GM19025 (cell line): Measurements from ENCODE around the gene EDDM3A.
"Not testable (repeated sequence)": the region's sequence is repeated elsewhere in the genome, so short reads cannot be mapped to it uniquely, and the experiment has no call there.

Source experiments
- ATAC-seq: cut with Tn5 transposase; IDR thresholded peaks from one replicate; pipeline ENCODE4 v1.9.1; 2021; ENCODE audit warnings: mild to moderate bottlenecking, low read depth, moderate library complexity; ENCODE audit not compliant: unreplicated experiment

EDDM3A gene

DNA sequence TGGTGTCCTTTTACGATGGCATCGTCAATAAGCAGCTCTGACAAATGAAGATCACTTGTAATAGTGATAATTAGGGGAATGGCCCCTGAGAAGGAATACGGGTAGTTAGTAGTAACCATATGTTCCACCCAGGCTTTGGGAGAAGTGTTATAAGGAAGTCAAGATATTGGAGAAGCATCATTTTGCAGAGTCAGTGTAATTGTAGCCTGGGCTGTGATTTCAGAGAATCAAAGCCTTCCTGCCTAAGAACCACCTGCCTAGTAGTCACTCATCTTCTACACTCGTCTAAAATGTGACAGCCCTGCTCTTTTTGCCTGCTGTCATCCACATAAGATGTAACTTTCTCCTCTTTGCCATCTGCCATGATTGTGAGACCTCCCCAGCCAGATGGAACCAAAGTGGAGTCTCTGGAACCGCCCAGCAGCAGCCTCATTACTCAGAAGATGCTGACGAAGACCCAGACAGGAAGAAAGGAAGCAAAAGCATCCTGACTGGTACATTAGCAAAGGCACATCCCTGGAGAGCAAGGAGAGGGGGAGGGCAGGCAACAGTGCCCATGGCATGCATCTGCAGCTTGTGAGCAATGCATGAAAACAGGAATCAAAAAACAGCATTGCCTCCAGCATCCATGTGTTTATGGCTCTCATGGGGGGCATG is 12.6 kb upstream of the EDDM3A start:
- no peak for ATAC-seq

DNA sequence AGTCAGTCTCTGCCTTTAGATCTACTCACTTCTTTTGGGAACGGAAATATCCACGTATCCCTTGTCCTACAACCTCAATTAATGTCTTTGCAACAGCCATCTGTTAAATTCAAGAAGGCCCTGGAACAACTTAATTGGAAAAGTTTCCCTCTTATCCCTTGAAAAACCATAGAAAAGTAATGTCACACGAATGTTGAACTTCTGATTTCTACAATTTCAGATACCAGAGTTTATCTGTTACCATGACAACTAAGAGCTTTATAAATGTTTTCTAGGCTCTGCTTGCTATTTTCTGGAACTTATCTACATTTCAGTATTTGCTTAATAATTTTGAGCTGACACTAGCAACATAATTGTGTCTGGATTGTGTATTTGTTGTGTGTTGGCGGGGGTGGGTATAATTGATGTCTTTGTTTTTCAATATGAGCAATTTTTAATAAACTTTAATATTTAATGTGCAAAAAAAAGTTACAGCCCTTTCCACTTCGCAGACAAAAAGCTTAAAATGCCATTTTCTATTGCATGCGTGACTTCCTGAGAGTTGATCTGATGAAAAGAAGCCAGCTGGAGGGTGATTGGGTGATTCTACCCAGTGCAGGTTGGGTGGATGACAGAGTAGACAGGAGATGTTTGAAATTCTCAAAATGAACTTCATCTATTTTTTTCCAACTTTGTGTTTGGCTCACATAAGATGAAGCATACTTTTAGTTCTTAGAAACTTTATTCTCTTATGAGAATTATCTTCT is 11.8 kb upstream of the EDDM3A start:
- ATAC-seq: no peak

DNA sequence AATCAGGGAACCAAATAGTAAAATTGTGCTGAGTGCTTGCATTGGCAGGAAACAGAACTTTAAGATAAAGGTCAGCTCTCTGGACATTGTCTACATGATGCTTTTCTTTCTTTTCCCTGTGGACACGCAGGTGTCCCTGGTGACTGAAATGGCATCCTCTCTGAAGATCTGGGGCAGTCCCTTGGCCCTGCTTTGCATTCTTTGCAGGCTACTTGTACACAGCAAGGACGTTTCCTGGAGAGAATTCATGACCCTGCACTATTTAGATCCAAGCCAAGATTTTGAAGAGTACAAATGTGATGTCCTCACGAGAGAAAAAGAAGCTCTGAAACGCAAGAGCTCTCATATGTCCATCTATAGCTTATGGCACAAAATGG is 11.3 kb upstream of the EDDM3A start:
- no peak for ATAC-seq

- not testable (repeated sequence) for ATAC-seq
Measured at GRCh38 chr14:20738292-20738691, 7.4 kb upstream of the EDDM3A start.

GRCh38 chr14:20742132-20742531 is 3.6 kb upstream of the EDDM3A start:
- no peak for ATAC-seq

DNA sequence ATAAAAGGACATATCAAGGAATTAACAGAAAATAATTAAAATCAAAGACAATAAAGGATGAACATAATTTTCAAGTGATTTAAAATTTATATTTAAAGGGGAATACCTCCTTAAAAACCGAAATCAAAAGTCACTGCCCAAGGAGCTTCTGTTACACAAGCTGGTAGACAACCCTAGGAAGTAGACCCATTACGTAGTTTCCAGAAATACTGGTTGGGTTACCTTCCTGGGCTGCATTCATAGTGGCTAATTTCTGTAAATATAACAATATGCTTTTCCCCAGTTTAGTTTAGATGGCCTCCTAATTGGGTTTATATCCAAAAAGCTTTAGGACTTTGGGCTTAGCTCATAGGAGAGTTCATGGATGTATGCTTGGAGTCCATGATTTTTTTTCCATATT is 2.1 kb upstream of the EDDM3A start:
- no peak for ATAC-seq

GRCh38 chr14:20746566-20746965 is 879 bp downstream of the EDDM3A start:
- ATAC-seq: no peak

- ATAC-seq: no peak
Measured at GRCh38 chr14:20748439-20748838, 2.8 kb downstream of the EDDM3A start.

- ATAC-seq: no peak
Measured at GRCh38 chr14:20750194-20750593, 4.5 kb downstream of the EDDM3A start.

DNA sequence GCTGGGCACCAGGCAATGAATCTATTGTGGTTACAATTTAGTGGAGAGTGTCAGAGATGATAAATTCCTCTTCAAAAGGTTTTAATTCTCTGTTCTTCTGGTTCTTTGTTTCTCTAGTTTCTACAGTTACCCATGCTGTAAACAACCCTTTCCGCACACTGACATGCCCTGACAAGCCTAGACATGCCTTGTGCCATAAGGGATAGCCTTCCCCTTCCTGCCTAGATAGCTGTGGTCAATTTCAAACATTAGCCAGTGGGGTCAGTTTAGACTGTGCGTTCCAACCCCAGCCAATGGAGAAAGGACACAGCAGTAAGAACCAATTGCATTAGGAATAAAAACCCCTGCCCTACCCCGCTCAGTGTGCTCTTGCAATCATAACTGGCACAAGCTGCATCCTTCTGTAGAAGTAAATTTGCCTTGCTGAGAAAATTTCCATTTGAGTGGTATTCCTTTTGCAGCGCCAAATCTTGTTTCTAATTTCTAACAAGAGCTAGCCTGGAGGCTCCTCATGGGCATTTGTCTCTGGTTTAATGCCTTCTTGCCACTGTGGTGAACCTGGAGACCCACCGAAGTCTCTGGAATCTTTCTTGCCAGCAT is 6.4 kb downstream of the EDDM3A start:
- no peak for ATAC-seq

DNA sequence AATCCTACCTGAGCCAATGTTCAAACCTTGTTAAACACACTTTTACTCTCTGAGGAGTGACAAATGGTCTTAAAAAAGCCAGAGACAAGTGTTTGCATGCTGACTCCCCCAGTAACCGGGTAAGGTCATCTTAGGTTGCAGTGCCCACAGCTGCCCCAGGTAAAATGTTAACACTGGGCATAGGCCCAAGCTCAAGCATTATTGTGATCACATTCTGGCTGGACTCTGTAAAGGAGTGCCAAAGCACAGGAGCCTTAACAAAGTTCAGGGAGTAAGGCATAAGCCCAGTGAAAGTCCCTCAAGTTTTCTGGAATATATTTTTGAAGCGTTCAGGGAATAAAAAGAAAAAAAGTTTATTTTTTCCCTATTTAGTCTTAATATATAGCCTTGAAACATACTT is 8.6 kb downstream of the EDDM3A start:
- no peak for ATAC-seq

GRCh38 chr14:20755037-20755436 is 9.3 kb downstream of the EDDM3A start:
- no peak for ATAC-seq

GRCh38 chr14:20757965-20758364 is 12.3 kb downstream of the EDDM3A start:
- ATAC-seq: no peak

- not testable (repeated sequence) for ATAC-seq
Measured at GRCh38 chr14:20759465-20759864, 13.8 kb downstream of the EDDM3A start.

GRCh38 chr14:20760950-20761349 is 15.3 kb downstream of the EDDM3A start:
- no peak for ATAC-seq

DNA sequence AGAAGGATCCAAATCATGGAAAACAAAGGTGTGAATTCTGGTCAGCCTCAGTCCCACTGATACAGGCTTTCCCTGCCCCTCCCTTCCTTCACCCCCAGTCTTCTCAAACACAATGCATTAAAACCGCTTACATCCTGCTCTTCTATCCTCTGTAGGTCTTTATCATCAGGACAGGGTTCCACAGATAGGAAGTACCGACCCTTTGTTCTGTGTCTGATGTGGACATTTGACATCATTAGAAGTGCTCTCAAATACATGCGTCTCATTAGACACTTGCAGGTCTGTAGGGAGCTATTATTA is 22.9 kb downstream of the EDDM3A start:
- no peak for ATAC-seq

- no peak for ATAC-seq
Measured at GRCh38 chr14:20769421-20769820, 23.7 kb downstream of the EDDM3A start.

GRCh38 chr14:20772650-20773049 is 27.0 kb downstream of the EDDM3A start:
- ATAC-seq: no peak

- ATAC-seq: no peak
Measured at GRCh38 chr14:20774258-20774824, 28.7 kb downstream of the EDDM3A start.

- ATAC-seq: no peak
Measured at GRCh38 chr14:20775043-20775442, 29.4 kb downstream of the EDDM3A start.

- ATAC-seq: no peak
Measured at GRCh38 chr14:20775901-20776300, 30.2 kb downstream of the EDDM3A start.

GRCh38 chr14:20781803-20782202 is 36.1 kb downstream of the EDDM3A start:
- ATAC-seq: no peak
